Measurements from ENCODE around the gene RAB10. TPM values are rescaled to one million over a fixed set of nuclear protein-coding genes. Genes with fewer than 3 reads are reported as not detected.

Gene RAB10
- total RNA-seq, 4 donors from 2014 or later = 61.9 to 95.6 (median 85.1) TPM

DNA sequence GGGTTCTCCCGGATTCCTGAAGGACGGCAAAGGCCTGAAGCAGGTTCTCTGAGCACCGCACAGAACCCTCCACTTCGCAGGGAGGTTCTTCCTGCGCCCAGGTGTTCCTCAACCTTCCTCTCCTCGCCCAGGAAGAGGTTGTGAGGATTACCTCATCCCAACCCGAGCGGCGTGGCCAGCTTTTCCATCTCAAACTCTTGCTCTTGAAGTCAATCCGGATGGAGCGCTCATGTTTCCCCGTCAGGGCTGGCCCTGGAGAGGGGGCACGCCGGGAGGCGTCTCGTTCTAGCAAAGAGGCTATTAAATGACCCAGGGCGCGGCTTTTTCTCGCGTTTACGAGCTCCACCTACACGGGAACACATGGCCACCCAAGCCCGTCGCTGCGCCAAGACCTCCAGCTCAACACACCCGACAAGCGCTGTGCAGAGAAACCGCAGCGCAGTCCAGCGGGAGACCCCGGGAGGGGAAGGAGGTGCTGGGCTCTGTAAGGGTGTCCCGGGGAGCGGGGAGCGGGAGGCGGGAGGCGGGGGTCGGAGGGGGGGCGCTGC, 540 bp upstream of the RAB10 start:
- peak overlapping the region; percentile 64 to 98 (median 78) for H3K4me3 ChIP-seq
- no peaks in the 10 kb centered on the region for H3K9me3 ChIP-seq
- H3K4me1 ChIP-seq = peaks cover 0 to 32% (median 0%) of the 10 kb centered on the region in 4 donors
- no peak for DNase-seq
- peak; percentile 48 to 55 for TF ChIP-seq POLR2A (IDR thresholded peaks at IDR 0.05)
- TF ChIP-seq, protein P1, sequence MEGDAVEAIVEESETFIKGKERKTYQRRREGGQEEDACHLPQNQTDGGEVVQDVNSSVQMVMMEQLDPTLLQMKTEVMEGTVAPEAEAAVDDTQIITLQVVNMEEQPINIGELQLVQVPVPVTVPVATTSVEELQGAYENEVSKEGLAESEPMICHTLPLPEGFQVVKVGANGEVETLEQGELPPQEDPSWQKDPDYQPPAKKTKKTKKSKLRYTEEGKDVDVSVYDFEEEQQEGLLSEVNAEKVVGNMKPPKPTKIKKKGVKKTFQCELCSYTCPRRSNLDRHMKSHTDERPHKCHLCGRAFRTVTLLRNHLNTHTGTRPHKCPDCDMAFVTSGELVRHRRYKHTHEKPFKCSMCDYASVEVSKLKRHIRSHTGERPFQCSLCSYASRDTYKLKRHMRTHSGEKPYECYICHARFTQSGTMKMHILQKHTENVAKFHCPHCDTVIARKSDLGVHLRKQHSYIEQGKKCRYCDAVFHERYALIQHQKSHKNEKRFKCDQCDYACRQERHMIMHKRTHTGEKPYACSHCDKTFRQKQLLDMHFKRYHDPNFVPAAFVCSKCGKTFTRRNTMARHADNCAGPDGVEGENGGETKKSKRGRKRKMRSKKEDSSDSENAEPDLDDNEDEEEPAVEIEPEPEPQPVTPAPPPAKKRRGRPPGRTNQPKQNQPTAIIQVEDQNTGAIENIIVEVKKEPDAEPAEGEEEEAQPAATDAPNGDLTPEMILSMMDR (IDR thresholded peaks at IDR 0.05) = no peak
- no peaks in the 10 kb centered on the region for H3K27me3 ChIP-seq
- no peaks in the 10 kb centered on the region for H3K36me3 ChIP-seq
- H3K27ac ChIP-seq = peak overlapping the region; percentile 85 to 98 (median 91)

DNA sequence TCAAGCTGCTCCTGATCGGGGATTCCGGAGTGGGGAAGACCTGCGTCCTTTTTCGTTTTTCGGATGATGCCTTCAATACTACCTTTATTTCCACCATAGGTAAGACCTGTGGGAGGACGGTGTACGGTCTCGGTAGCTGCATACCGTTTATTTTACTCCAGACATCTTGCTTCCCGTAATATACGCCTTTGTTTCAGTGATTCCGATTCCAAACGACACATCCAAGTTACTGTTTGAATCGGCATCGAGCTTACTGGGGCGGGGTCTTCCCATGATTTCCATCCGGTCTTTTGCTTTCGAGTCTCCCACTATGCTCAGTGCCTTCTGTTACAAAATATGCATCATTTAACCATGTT, 731 bp downstream of the RAB10 start:
- Histone ChIP-seq H3K27ac (peak overlapping the region; percentile 85 to 98 (median 91)), H3K9me3 (no peaks in the 10 kb centered on the region), H3K27me3 (no peaks in the 10 kb centered on the region), H3K4me1 (peaks cover 0 to 35% (median 0%) of the 10 kb centered on the region in 4 donors), H3K4me3 (peak overlapping the region; percentile 64 to 98 (median 78)), H3K36me3 (peaks cover 0 to 2% (median 0%) of the 10 kb centered on the region in 3 donors)
- TF ChIP-seq POLR2A (IDR thresholded peaks at IDR 0.05) = no peak
- TF ChIP-seq, protein P1 (IDR thresholded peaks at IDR 0.05) = no peak
- no peak for DNase-seq

DNA sequence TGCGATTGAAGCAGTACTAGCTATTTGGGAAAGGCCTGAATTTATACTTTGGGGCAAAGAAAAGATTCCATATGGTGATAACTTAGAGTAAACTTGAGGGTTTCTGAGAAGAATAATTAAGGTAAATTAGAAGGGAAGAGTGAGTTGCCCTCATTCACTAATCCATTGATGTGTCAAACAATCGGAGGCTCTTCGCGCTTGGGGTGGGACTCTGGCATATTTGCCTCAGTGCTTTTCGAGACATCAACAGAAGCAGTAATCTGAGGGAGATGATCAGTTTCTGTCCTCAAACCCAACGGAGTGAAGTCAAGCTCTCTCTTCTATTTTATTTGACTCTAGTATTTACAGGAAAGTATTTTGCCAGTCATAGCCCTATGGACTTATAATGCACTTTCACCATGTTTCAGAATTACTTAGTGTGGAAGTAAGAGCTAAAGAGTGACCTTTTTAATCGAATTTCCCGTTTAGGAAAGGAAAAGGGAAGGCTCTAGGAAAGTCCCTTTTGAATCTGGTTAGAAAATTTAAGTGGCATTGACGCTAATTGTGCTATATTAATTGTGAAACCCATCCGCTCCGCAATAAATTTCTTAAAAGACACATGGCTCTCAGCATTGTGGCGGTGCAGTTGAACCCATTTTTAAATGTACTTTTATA, 1.3 kb downstream of the RAB10 start:
- H3K4me1 ChIP-seq = peaks cover 0 to 38% (median 2%) of the 10 kb centered on the region in 4 donors
- no peaks in the 10 kb centered on the region for H3K9me3 ChIP-seq
- peak overlapping the region; percentile 85 to 98 (median 91) for H3K27ac ChIP-seq
- DNase-seq = no peak
- H3K36me3 ChIP-seq = peaks cover 0 to 4% (median 0%) of the 10 kb centered on the region in 3 donors
- H3K4me3 ChIP-seq = peak overlapping the region; percentile 64 to 98 (median 78)
- no peaks in the 10 kb centered on the region for H3K27me3 ChIP-seq
- TF ChIP-seq, protein P1 (IDR thresholded peaks at IDR 0.05) = no peak
- TF ChIP-seq POLR2A (IDR thresholded peaks at IDR 0.05) = no peak

DNA sequence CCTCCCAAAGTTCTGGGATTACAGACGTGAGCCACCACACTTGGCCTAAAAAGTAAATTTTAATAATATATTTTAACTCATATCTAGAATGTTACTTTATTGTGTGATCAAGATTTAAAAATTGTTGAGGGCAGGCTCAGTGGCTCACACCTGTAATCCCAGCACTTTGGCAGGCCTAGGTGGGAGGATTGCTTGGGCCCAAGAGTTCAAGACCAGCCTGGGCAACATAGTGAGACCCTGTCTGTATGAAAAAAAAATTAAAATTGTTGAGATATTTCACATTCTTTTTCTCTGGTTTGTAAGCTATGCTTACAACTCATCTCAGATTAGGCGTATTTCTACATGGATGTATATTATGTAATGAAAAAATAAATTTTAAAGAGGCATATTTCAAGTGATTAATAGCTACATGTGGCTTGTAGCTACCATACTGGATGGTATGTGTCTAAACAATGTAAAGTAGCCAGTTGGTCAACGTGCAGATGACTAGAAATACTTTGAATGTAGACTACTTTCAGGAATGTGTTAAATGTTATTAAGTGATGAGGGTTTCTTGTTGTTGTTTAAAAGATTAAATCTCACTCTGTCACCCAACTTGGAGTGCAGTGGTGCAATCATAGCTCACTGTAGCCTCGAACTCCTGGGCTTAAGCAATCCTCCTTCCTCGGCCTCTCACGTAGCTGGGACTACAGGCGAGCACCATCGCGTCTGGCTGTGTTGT, 5.9 kb downstream of the RAB10 start:
- H3K27ac ChIP-seq = no peak overlapping the region
- no peaks in the 10 kb centered on the region for H3K9me3 ChIP-seq
- peaks cover 0 to 65% (median 10%) of the 10 kb centered on the region in 4 donors for H3K4me1 ChIP-seq
- peaks cover 0 to 4% (median 0%) of the 10 kb centered on the region in 3 donors for H3K36me3 ChIP-seq
- H3K27me3 ChIP-seq = no peaks in the 10 kb centered on the region
- TF ChIP-seq, protein P1 (IDR thresholded peaks at IDR 0.05) = no peak
- no peak for TF ChIP-seq POLR2A (IDR thresholded peaks at IDR 0.05)
- DNase-seq = no peak
- no peak overlapping the region for H3K4me3 ChIP-seq

DNA sequence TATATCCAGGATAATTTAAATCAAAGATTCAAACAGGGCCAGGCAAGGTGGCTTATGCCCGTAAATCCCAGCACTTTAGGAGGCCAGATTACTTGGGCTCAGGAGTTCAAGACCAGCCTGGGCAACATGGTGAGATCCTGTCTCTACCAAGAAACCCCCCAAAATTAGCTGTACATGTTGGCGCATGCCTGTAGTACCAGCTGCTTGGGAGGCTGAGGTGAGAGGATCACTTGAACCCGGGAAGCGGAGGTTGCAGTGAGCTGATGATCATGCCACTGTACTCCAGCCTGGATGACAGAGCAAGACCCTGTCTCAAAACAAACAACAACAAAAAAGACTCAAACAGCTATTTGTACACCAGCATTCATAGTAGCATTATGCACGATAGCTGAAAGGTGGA, 9.2 kb downstream of the RAB10 start:
- TF ChIP-seq, protein P1 (IDR thresholded peaks at IDR 0.05) = no peak
- no peak for TF ChIP-seq POLR2A (IDR thresholded peaks at IDR 0.05)
- H3K27me3 ChIP-seq = no peaks in the 10 kb centered on the region
- H3K27ac ChIP-seq = no peak overlapping the region
- H3K9me3 ChIP-seq = no peaks in the 10 kb centered on the region
- H3K36me3 ChIP-seq = peaks cover 0 to 4% (median 0%) of the 10 kb centered on the region in 3 donors
- DNase-seq = no peak
- H3K4me1 ChIP-seq = peaks cover 0 to 46% (median 10%) of the 10 kb centered on the region in 4 donors
- no peak overlapping the region for H3K4me3 ChIP-seq

Data from Peyer's patch (tissue), 4 donors.